ENCODE results near the gene DUOX1. TPM values are rescaled to one million over a fixed set of nuclear protein-coding genes. Genes with fewer than 3 reads are reported as not detected.

Gene DUOX1
- total and polyA plus RNA-seq, 4 donors: 0.13 to 4.5 (median 0.59) TPM

GRCh38 chr15:45091161-45091560 lies 38.6 kb upstream of the DUOX1 start:
- DNase-seq (no peak), ATAC-seq (ENCODE audit: low FRiP score) (no peak)
- no peaks in the 10 kb centered on the region for H3K27me3 ChIP-seq (ENCODE audit: control insufficient read depth in 1 of 2, insufficient read depth in 2 of 2, low read length in 1 of 2)
- H3K36me3 ChIP-seq (ENCODE audit: control insufficient read depth in 1 of 2, insufficient read depth in 2 of 2, low read length in 1 of 2): no peaks in the 10 kb centered on the region
- no peak overlapping the region for H3K4me3 ChIP-seq (ENCODE audit: low read length in 2 of 2)
- H3K4me1 ChIP-seq (ENCODE audit: control insufficient read depth in 1 of 2, insufficient read depth in 2 of 2, low read length in 2 of 2): no peaks in the 10 kb centered on the region
- no peak overlapping the region for H3K27ac ChIP-seq (ENCODE audit: low read depth in 1 of 2, low read length in 2 of 2)
- H3K9me3 ChIP-seq (ENCODE audit: control insufficient read depth, low read length): no peaks in the 10 kb centered on the region
- intact Hi-C loops (cut with DNase I): no loop called here
- 51 to 66% methylated on average over 7 of the region's 7 CpGs for WGBS, 2 donors

DNA sequence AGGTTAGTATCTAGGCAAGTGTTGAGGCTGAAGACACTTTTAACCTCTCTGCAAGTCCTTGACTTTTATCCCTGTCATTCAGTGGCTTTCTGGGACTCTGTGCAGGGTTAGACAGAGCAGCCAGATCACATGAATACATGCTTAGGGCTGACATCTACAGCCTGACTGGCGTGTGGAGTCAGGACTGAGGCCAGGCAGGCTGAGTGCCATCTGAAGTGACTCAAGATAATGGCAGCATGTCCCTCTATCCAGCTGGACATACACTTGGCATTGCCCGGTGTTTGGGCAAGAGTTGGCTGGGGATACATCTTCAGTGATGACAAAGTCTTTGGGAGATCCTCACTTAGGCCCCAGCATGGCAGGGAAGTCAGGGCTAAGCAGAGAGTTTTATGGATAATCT lies 38.2 kb upstream of the DUOX1 start:
- H3K27ac ChIP-seq (ENCODE audit: low read depth in 1 of 2, low read length in 2 of 2): no peak overlapping the region
- intact Hi-C loops (cut with DNase I): no loop called here
- ATAC-seq (ENCODE audit: low FRiP score): no peak
- WGBS, 2 donors: 69 to 78% methylated on average over 2 of the region's 2 CpGs
- H3K4me1 ChIP-seq (ENCODE audit: control insufficient read depth in 1 of 2, insufficient read depth in 2 of 2, low read length in 2 of 2): no peaks in the 10 kb centered on the region
- no peaks in the 10 kb centered on the region for H3K36me3 ChIP-seq (ENCODE audit: control insufficient read depth in 1 of 2, insufficient read depth in 2 of 2, low read length in 1 of 2)
- H3K4me3 ChIP-seq (ENCODE audit: low read length in 2 of 2): no peak overlapping the region
- no peak for DNase-seq
- no peaks in the 10 kb centered on the region for H3K27me3 ChIP-seq (ENCODE audit: control insufficient read depth in 1 of 2, insufficient read depth in 2 of 2, low read length in 1 of 2)
- no peaks in the 10 kb centered on the region for H3K9me3 ChIP-seq (ENCODE audit: control insufficient read depth, low read length)

GRCh38 chr15:45093013-45093412 lies 36.8 kb upstream of the DUOX1 start:
- no peak for ATAC-seq (ENCODE audit: low FRiP score)
- intact Hi-C loops (cut with DNase I): no loop called here
- Histone ChIP-seq H3K4me3 (ENCODE audit: low read length in 2 of 2) (no peak overlapping the region), H3K27me3 (ENCODE audit: control insufficient read depth in 1 of 2, insufficient read depth in 2 of 2, low read length in 1 of 2) (no peaks in the 10 kb centered on the region), H3K9me3 (ENCODE audit: control insufficient read depth, low read length) (no peaks in the 10 kb centered on the region), H3K27ac (ENCODE audit: low read depth in 1 of 2, low read length in 2 of 2) (no peak overlapping the region), H3K4me1 (ENCODE audit: control insufficient read depth in 1 of 2, insufficient read depth in 2 of 2, low read length in 2 of 2) (no peaks in the 10 kb centered on the region), H3K36me3 (ENCODE audit: control insufficient read depth in 1 of 2, insufficient read depth in 2 of 2, low read length in 1 of 2) (no peaks in the 10 kb centered on the region)
- WGBS, 2 donors: 87 to 89% methylated on average over 4 of the region's 4 CpGs
- peak in 1 of 2 donors; percentile 30 for DNase-seq

DNA sequence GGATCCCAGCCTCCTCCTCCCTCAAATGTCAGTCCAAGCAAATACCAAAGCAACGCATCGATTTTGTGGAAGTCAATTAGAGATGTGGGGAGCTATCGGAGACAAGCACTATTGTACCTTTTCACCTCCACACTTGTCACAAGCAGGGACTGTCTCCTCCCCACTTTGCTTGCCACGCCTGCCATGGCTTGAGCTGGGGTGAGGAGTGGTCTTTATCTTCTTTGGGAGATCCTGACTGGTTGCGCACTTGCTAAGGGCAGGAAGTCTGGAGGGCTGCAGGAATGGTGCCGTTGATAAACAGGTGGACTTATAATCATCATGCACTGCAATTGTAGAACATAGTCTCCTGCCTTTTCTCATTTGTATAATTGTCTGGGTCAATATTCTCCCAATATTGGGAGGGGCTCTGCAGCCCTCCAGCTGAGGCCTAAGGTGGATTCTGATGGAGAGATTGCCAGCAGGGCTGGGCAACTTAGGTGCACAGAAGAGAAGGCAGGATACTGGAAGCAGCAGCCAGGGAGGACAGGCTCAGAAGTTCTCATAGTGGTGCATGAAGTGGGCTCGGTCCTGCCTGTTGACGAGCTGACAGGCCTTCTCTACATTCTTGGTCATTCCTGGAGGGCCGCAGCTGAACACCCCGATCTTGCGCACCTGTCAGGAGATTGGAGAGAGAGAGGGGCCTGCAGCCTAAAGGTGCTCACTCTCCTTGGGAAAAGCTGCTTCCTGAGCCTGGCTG lies 36.0 kb upstream of the DUOX1 start:
- no peak overlapping the region for H3K27ac ChIP-seq (ENCODE audit: low read depth in 1 of 2, low read length in 2 of 2)
- ATAC-seq (ENCODE audit: low FRiP score) (no peak), DNase-seq (peak in 1 of 2 donors; percentile 56)
- H3K9me3 ChIP-seq (ENCODE audit: control insufficient read depth, low read length): no peaks in the 10 kb centered on the region
- intact Hi-C loops (cut with DNase I): no loop called here
- no peaks in the 10 kb centered on the region for H3K27me3 ChIP-seq (ENCODE audit: control insufficient read depth in 1 of 2, insufficient read depth in 2 of 2, low read length in 1 of 2)
- WGBS, 2 donors: 88 to 91% methylated on average over 11 of the region's 11 CpGs
- H3K4me3 ChIP-seq (ENCODE audit: low read length in 2 of 2): no peak overlapping the region
- no peaks in the 10 kb centered on the region for H3K4me1 ChIP-seq (ENCODE audit: control insufficient read depth in 1 of 2, insufficient read depth in 2 of 2, low read length in 2 of 2)
- H3K36me3 ChIP-seq (ENCODE audit: control insufficient read depth in 1 of 2, insufficient read depth in 2 of 2, low read length in 1 of 2): no peaks in the 10 kb centered on the region

DNA sequence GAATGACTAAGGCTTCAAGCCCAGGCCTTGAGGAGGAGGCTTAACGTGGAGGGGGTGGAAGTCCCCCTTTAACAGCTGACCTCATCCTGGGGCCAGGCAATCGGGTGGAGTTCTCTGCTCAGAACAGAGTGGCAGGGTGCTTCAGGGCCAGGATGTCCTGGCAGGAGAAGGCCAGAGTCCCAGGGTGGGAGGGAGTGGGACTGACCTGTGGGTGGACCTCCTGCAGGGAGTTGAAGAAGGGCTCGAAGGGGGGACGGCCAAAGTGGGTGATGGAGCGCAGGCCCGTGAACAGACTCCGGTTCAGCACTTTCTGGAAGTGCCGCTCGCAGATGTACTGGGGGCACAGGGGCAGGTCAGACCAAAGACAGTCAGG lies 35.5 kb upstream of the DUOX1 start:
- H3K36me3 ChIP-seq (ENCODE audit: control insufficient read depth in 1 of 2, insufficient read depth in 2 of 2, low read length in 1 of 2): no peaks in the 10 kb centered on the region
- no peaks in the 10 kb centered on the region for H3K4me1 ChIP-seq (ENCODE audit: control insufficient read depth in 1 of 2, insufficient read depth in 2 of 2, low read length in 2 of 2)
- no peak overlapping the region for H3K4me3 ChIP-seq (ENCODE audit: low read length in 2 of 2)
- H3K27ac ChIP-seq (ENCODE audit: low read depth in 1 of 2, low read length in 2 of 2): no peak overlapping the region
- ATAC-seq (ENCODE audit: low FRiP score) (no peak), DNase-seq (peak in 1 of 2 donors; percentile 67)
- no peaks in the 10 kb centered on the region for H3K9me3 ChIP-seq (ENCODE audit: control insufficient read depth, low read length)
- no peaks in the 10 kb centered on the region for H3K27me3 ChIP-seq (ENCODE audit: control insufficient read depth in 1 of 2, insufficient read depth in 2 of 2, low read length in 1 of 2)
- intact Hi-C loops (cut with DNase I): no loop called here
- 77 to 80% methylated on average over 9 of the region's 9 CpGs for WGBS, 2 donors

GRCh38 chr15:45095661-45096060 lies 34.1 kb upstream of the DUOX1 start:
- peak in 1 of 2 donors; percentile 62 for DNase-seq
- no peaks in the 10 kb centered on the region for H3K27me3 ChIP-seq (ENCODE audit: control insufficient read depth in 1 of 2, insufficient read depth in 2 of 2, low read length in 1 of 2)
- intact Hi-C loops (cut with DNase I): no loop called here
- no peaks in the 10 kb centered on the region for H3K36me3 ChIP-seq (ENCODE audit: control insufficient read depth in 1 of 2, insufficient read depth in 2 of 2, low read length in 1 of 2)
- ATAC-seq (ENCODE audit: low FRiP score): no peak
- no peaks in the 10 kb centered on the region for H3K4me1 ChIP-seq (ENCODE audit: control insufficient read depth in 1 of 2, insufficient read depth in 2 of 2, low read length in 2 of 2)
- 90 to 95% methylated on average over 11 of the region's 11 CpGs for WGBS, 2 donors
- no peaks in the 10 kb centered on the region for H3K9me3 ChIP-seq (ENCODE audit: control insufficient read depth, low read length)
- H3K27ac ChIP-seq (ENCODE audit: low read depth in 1 of 2, low read length in 2 of 2): no peak overlapping the region
- H3K4me3 ChIP-seq (ENCODE audit: low read length in 2 of 2): no peak overlapping the region

DNA sequence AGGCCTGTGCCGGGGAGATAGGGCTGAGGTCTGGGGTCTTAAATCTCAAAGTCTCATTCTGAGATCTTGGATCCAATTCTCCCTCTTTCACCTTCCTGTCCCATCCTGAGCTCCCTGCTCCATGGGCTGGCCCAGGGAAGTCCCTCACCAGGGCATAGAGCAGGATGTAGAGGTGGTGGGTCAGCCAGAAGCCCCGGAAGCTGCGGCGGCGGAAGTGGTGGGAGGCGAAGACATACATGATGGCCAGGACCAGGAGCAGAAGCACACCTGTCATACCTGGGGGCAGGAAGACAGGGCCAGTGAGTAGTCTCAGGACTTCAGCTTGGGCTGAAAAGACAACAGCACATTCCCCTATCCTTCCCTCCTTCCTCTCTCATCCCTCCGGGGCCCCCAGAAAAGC lies 32.3 kb upstream of the DUOX1 start:
- peak in 1 of 2 donors; percentile 71 for DNase-seq
- Histone ChIP-seq H3K27me3 (ENCODE audit: control insufficient read depth in 1 of 2, insufficient read depth in 2 of 2, low read length in 1 of 2) (no peaks in the 10 kb centered on the region), H3K9me3 (ENCODE audit: control insufficient read depth, low read length) (no peaks in the 10 kb centered on the region), H3K4me1 (ENCODE audit: control insufficient read depth in 1 of 2, insufficient read depth in 2 of 2, low read length in 2 of 2) (no peaks in the 10 kb centered on the region), H3K36me3 (ENCODE audit: control insufficient read depth in 1 of 2, insufficient read depth in 2 of 2, low read length in 1 of 2) (no peaks in the 10 kb centered on the region), H3K4me3 (ENCODE audit: low read length in 2 of 2) (no peak overlapping the region), H3K27ac (ENCODE audit: low read depth in 1 of 2, low read length in 2 of 2) (no peak overlapping the region)
- intact Hi-C loops (cut with DNase I): no loop called here
- 90 to 98% methylated on average over 7 of the region's 7 CpGs for WGBS, 2 donors
- no peak for ATAC-seq (ENCODE audit: low FRiP score)

- Histone ChIP-seq H3K4me1 (ENCODE audit: control insufficient read depth in 1 of 2, insufficient read depth in 2 of 2, low read length in 2 of 2) (no peaks in the 10 kb centered on the region), H3K27ac (ENCODE audit: low read depth in 1 of 2, low read length in 2 of 2) (no peak overlapping the region), H3K27me3 (ENCODE audit: control insufficient read depth in 1 of 2, insufficient read depth in 2 of 2, low read length in 1 of 2) (no peaks in the 10 kb centered on the region), H3K36me3 (ENCODE audit: control insufficient read depth in 1 of 2, insufficient read depth in 2 of 2, low read length in 1 of 2) (no peaks in the 10 kb centered on the region), H3K9me3 (ENCODE audit: control insufficient read depth, low read length) (no peaks in the 10 kb centered on the region), H3K4me3 (ENCODE audit: low read length in 2 of 2) (no peak overlapping the region)
- peak in 1 of 2 donors; percentile 68 for DNase-seq
- ATAC-seq (ENCODE audit: low FRiP score): no peak
- intact Hi-C loops (cut with DNase I): no loop called here
- 85 to 89% methylated on average over 23 of the region's 23 CpGs for WGBS, 2 donors
Measured at GRCh38 chr15:45099549-45100165, 30.1 kb upstream of the DUOX1 start.
